Measurements from ENCODE around the gene FHIT.

FHIT gene

GRCh38 chr3:60603860-60604259 is 647.4 kb downstream of the FHIT start:
- DNase-seq: no peak

DNA sequence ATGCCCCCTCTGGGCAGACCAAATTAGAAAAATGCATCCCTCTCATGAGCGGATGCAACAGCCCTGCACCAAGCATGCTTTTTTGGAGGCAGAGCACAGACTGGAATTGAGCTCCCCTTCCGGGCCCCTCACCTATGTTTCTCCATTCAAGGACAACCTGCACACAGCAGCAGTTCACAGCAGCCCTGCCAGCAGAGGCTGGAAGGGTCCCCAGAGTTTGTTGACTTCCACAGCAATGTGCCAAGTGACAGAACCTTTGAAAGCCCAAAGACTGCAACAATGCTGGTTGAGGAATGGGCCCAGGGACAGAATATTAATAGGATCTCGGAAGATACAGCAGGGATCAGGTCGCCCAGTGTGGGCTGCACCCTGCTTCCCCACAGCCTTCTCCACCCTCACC is 650.4 kb downstream of the FHIT start:
- DNase-seq: no peak

- DNase-seq: no peak
Measured at GRCh38 chr3:60599586-60599985, 651.7 kb downstream of the FHIT start.

DNA sequence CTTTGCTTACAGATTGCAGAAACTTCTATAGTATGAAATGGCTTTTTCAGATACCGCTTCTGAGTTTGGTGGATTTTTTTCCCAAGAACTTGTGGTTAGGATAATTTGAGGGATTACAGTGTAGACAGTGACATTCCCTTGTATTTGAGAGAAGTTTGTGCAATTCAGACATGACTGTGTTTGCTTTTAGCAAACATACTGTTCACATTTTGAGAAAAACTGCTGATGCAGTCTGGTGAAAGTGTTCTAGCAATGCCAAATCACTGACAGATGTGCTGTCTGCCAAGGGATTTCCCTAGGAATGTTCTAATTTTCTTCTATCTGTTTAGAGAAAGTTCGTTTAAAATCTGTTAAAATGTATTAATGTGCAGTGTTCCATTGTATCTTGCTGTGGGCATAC is 652.6 kb downstream of the FHIT start:
- no peak for DNase-seq

- no peak for DNase-seq
Measured at GRCh38 chr3:60594025-60594424, 657.2 kb downstream of the FHIT start.

DNA sequence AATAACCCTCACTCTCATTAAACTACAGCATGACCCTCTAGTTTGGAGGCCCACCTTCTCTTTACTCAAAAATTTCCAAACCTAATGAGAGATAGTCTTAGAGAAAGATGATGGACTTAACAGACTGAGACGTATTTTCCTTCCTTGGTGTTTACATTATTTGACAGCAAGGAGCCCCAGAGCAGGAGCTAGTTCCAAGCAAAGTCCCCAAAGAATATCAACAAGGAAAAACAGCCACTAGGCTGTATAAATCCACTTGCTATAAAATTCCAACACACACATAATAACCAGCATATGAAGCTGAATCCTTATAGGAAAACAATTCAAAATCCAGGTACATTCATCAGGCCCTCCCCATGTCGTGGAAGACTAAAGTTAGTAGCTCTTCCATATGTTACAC is 660.0 kb downstream of the FHIT start:
- no peak for DNase-seq

DNA sequence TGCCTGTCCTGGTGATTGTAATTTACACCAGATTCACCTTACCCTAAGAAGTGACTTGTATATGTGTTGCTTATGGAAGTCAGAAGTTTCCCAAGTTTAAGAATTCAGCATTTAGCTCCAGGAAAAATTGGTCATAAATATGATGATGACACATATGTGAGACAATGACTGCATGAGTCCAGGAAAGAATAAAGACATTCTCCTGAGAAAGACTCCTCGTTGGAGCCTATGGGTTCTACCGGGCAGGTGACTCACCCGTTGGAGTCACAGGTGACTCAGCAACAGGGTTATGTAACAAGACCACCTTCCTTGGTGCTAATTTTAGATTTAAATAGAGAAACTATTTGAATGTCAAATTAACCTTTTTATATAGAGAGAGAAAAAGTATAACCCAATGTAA is 662.4 kb downstream of the FHIT start:
- no peak for DNase-seq

- no peak for DNase-seq
Measured at GRCh38 chr3:60585918-60586317, 665.3 kb downstream of the FHIT start.

GRCh38 chr3:60584250-60584649 is 667.0 kb downstream of the FHIT start:
- no peak for DNase-seq

- no peak for DNase-seq
Measured at GRCh38 chr3:60582288-60582687, 669.0 kb downstream of the FHIT start.

- DNase-seq: no peak
Measured at GRCh38 chr3:60580809-60581208, 670.4 kb downstream of the FHIT start.

GRCh38 chr3:60579734-60580133 is 671.5 kb downstream of the FHIT start:
- no peak for DNase-seq

GRCh38 chr3:60578936-60579335 is 672.3 kb downstream of the FHIT start:
- DNase-seq: no peak

- DNase-seq: no peak
Measured at GRCh38 chr3:60577601-60578000, 673.7 kb downstream of the FHIT start.

- no peak for DNase-seq
Measured at GRCh38 chr3:60575718-60576272, 675.5 kb downstream of the FHIT start.

DNA sequence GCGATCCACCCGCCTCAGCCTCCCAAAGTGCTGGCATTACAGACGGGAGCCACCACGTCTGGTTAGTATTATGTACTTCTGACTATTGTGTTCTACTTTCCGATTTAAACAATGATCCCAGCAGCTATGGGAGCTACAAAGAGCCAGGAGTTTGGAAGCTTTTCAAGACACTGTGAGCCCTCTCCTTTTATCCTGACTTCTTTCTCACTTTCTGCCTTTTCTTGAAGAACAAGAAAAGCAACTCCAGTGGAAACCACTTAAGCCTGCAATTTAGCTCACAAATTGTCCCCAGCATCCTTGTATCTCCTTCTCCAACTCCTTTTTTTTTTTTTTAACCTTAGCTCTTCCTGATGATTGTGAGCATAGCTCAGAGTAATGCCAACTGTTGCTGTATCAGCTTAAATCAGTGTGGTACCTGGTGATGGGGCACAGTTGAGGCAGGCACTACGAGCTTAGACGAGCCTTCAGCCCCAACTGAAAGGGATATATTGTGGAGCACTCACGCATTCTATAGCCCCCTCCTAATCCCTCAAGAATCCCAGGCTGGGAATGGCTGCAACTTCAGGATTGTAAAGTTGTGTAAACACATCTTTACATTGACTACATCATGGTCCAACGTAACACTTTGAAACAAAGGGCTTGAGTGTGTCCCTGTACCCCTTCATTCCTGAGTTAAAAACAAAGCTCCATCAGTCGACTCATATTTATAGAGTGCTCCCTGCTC is 677.0 kb downstream of the FHIT start:
- DNase-seq: no peak

GRCh38 chr3:60573494-60573893 is 677.8 kb downstream of the FHIT start:
- no peak for DNase-seq

DNA sequence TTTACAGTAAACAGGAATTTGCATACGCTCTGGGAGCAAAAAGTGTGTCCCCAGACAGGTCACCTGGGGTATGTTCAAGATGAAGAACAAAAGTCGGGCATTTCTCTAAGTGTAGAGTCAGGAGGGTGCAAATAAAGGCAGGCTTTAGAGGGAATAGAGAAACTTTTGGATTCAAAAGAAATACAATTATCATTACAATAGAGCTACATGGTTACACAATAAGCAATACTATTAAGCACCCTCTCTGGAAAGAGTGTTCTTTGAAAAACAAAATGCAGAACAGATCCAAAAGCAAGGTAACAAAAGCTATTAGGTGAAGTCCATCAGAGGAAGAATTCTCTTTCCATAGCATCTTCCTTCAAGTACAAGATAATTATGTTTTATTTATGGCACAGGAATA is 679.7 kb downstream of the FHIT start:
- no peak for DNase-seq

DNA sequence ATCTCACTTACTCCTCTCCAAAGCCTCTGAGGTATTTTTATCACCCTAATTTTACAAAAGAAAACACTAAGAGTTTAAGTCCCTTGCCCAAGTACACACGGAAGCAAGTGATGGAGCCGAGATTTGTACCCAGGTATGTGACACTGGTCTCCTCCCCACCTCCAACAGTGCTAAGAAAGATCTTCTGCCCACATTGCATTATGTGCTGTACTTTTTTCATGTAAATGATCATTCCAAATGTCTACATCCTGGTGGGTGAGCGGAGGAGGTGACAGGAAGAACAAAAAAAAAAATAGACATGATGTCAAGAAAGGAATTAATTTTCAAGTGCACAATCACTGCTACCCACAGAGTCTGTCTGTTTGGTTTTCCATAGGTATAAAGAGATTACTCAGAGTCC is 694.1 kb downstream of the FHIT start:
- no peak for DNase-seq

GRCh38 chr3:60555686-60556354 is 695.4 kb downstream of the FHIT start:
- DNase-seq: no peak

GRCh38 chr3:60553144-60553543 is 698.1 kb downstream of the FHIT start:
- no peak for DNase-seq

- DNase-seq: no peak
Measured at GRCh38 chr3:60552581-60552980, 698.7 kb downstream of the FHIT start.

- DNase-seq: no peak
Measured at GRCh38 chr3:60551455-60552209, 699.6 kb downstream of the FHIT start.

DNA sequence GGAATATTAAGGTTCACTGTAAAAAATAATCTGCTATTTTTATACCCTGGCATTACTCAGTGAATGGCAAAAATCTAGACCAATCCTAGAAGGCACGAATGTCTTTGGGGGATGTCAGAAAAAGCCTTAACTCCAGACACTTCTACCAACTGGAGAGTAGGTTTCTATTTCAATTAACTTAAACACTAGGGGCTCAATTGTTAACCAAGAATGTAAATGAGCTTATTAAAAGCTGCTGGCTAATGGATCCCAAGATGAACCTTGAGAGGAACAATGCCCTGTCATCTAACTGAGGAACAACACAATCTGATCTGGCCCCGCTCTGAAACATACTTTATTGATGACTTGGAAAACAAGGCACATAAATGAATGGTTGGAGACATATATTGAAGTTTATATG is 701.4 kb downstream of the FHIT start:
- no peak for DNase-seq

Data from activated CD4-positive, CD25-positive, alpha-beta regulatory T cell (primary cell).